Neural progenitor cell (in vitro differentiated cells): Measurements from ENCODE around the gene PPM1H. TPM values are rescaled to one million over a fixed set of nuclear protein-coding genes. Genes with fewer than 3 reads are reported as not detected.

Source experiments
- DNase-seq: peaks from one replicate; pipeline ENCODE4 v3.0.0-alpha.2; 2016; ENCODE audit warnings: low spot score
- H2AFZ ChIP-seq: fragments of 200-600 bp; sonication (generic); replicated peaks from 2 replicates; pipeline ENCODE4 v1.6.1; 2016; ENCODE audit warnings: antibody characterized with exemption
- H3F3A ChIP-seq: fragments of 200-600 bp; sonication (generic); 2 replicates; pipeline ENCODE4 v1.6.1; 2016; ENCODE audit warnings: antibody characterized with exemption, low read depth
- H3K27ac ChIP-seq: fragments of 200-600 bp; sonication (generic); 2 replicates; pipeline ENCODE4 v1.5.1; 2016; ENCODE audit warnings: mild to moderate bottlenecking
- H3K27me3 ChIP-seq: fragments of 200-600 bp; sonication (generic); 2 replicates; pipeline ENCODE4 v1.6.1; 2016; ENCODE audit warnings: mild to moderate bottlenecking, moderate library complexity
- H3K36me3 ChIP-seq: fragments of 200-600 bp; sonication (generic); 2 replicates; pipeline ENCODE4 v1.5.1; 2016
- H3K4me1 ChIP-seq: fragments of 200-600 bp; sonication (generic); 2 replicates; pipeline ENCODE4 v1.6.1; 2016; ENCODE audit warnings: mixed run types
- H3K4me2 ChIP-seq: fragments of 200-600 bp; sonication (generic); 2 replicates; pipeline ENCODE4 v1.6.1; 2016
- H3K4me3 ChIP-seq: fragments of 200-600 bp; sonication (generic); 2 replicates; pipeline ENCODE4 v1.5.1; 2016
- H3K79me2 ChIP-seq: fragments of 200-600 bp; sonication (generic); 2 replicates; pipeline ENCODE4 v1.6.1; 2016; ENCODE audit warnings: low read depth
- H3K9ac ChIP-seq: fragments of 200-600 bp; sonication (generic); 2 replicates; pipeline ENCODE4 v1.6.1; 2016
- H3K9me3 ChIP-seq: fragments of 200-600 bp; sonication (generic); 2 replicates; pipeline ENCODE4 v1.5.1; 2016; ENCODE audit warnings: low read depth
- H4K20me1 ChIP-seq: fragments of 200-600 bp; sonication (generic); 2 replicates; pipeline ENCODE4 v1.6.1; 2016; ENCODE audit warnings: low read depth
- H3K27ac Mint-ChIP-seq: 3 replicates; pipeline ENCODE4 v1.8.0; 2021; ENCODE audit warnings: mixed read lengths
- H3K27me3 Mint-ChIP-seq: 2 replicates; pipeline ENCODE4 v1.8.0; 2022; ENCODE audit warnings: low read depth, mild to moderate bottlenecking, inconsistent platforms, moderate library complexity, mixed read lengths; ENCODE audit not compliant: insufficient read depth
- H3K36me3 Mint-ChIP-seq: 3 replicates; pipeline ENCODE4 v1.8.0; 2021; ENCODE audit warnings: mixed read lengths
- H3K4me1 Mint-ChIP-seq: 3 replicates; pipeline ENCODE4 v1.8.0; 2021; ENCODE audit warnings: mixed read lengths
- H3K4me3 Mint-ChIP-seq: 3 replicates; pipeline ENCODE4 v1.8.0; 2021; ENCODE audit warnings: mild to moderate bottlenecking, moderate library complexity, mixed read lengths
- H3K9me3 Mint-ChIP-seq: 3 replicates; pipeline ENCODE4 v1.8.0; 2020; ENCODE audit warnings: mixed read lengths
- CTCF ChIP-seq: fragments of 200-600 bp; sonication (generic); IDR thresholded peaks from 2 replicates; pipeline ENCODE4 v1.5.1; 2017; ENCODE audit warnings: antibody characterized with exemption, mild to moderate bottlenecking
- EZH2 ChIP-seq: fragments of 200-600 bp; sonication (generic); IDR thresholded peaks from 2 replicates; pipeline ENCODE4 v1.6.1; 2017; ENCODE audit warnings: antibody characterized with exemption, mild to moderate bottlenecking, moderate library complexity
- EZH2phosphoT487 ChIP-seq: fragments of 200-600 bp; sonication (generic); IDR thresholded peaks from 2 replicates; pipeline ENCODE4 v1.6.1; 2017; ENCODE audit warnings: antibody characterized with exemption
- total RNA-seq: library from RNA; depleted of rRNA; stranded (reverse); fragments of >200 nt; gene quantifications from 2 replicates; pipeline ENCODE4 v1.2.3, GENCODE V29; 2015; ENCODE audit warnings: low replicate concordance

The PPM1H gene
- total RNA-seq, 1 donor from 2014 or later = 4.6 TPM

DNA sequence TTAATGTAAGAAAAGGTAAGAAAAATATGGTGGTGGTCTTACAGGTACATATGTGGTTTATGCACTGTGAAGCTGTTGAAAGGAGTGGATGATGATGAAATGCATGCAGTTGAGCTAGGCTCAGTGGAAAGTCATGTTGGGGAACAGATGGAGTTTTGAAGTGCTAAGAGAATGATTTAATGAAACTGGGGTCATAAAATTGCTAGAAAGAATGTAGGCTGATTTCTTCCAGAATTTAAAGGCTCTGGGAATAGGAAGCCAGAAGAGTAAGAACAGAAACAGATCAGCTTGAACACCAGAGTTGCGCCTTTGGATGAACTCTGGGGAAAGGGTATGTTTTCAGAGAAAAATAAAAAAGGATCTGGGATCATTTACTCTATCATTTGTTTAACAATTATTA, 321.9 kb downstream of the PPM1H start:
- no peaks in the 10 kb centered on the region for H3K9me3 ChIP-seq
- peaks cover 49% of the 10 kb centered on the region for H3K79me2 ChIP-seq
- H4K20me1 ChIP-seq = no peaks in the 10 kb centered on the region
- no peak overlapping the region for H2AFZ ChIP-seq
- peaks cover 2% of the 10 kb centered on the region for H3K36me3 ChIP-seq
- peaks cover 37% of the 10 kb centered on the region for H3K36me3 Mint-ChIP-seq
- no peak overlapping the region for H3K4me3 ChIP-seq
- peaks cover 8% of the 10 kb centered on the region for H3K4me1 Mint-ChIP-seq
- no peak overlapping the region for H3K9ac ChIP-seq
- H3K27ac Mint-ChIP-seq = no peak overlapping the region
- peaks cover 5% of the 10 kb centered on the region for H3K9me3 Mint-ChIP-seq
- no peak overlapping the region for H3K4me3 Mint-ChIP-seq
- DNase-seq = no peak
- H3K4me1 ChIP-seq = no peaks in the 10 kb centered on the region
- peaks cover 22% of the 10 kb centered on the region for H3F3A ChIP-seq
- H3K27ac ChIP-seq = no peak overlapping the region
- no peaks in the 10 kb centered on the region for H3K27me3 Mint-ChIP-seq
- H3K4me2 ChIP-seq = no peak overlapping the region
- H3K27me3 ChIP-seq = no peaks in the 10 kb centered on the region
- TF ChIP-seq EZH2phosphoT487 (no peak), EZH2 (no peak), CTCF (no peak)

DNA sequence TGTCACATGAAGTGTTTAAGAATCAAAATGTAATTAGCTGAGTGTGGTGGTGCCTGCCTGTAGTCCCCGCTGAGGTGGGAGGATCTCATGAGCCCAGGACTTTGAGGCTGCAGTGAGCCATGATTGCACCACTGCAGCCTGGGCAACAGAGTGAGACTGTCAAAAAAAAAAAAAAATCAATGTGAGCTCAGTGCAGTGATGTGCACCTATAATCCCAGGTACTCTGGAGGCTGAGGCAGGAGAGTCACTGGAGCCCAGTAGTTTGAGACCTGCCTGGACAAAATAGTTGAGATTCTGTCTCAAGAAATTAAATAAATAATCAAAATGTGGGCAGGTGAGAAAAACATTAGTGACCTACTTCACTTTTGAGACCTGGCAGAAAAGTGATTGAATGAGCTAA, 328.3 kb downstream of the PPM1H start:
- Histone ChIP-seq H3K27ac (no peak overlapping the region), H4K20me1 (peaks cover 34% of the 10 kb centered on the region), H3K4me1 (peaks cover 31% of the 10 kb centered on the region), H3K36me3 (peaks cover 17% of the 10 kb centered on the region), H3F3A (peaks cover 63% of the 10 kb centered on the region), H3K9ac (no peak overlapping the region), H3K27me3 (no peaks in the 10 kb centered on the region), H3K9me3 (no peaks in the 10 kb centered on the region), H2AFZ (no peak overlapping the region), H3K4me2 (peak overlapping the region; percentile 97), H3K4me3 (no peak overlapping the region), H3K79me2 (peaks cover 85% of the 10 kb centered on the region)
- DNase-seq = no peak
- peaks cover 45% of the 10 kb centered on the region for H3K36me3 Mint-ChIP-seq
- no peak overlapping the region for H3K27ac Mint-ChIP-seq
- H3K4me3 Mint-ChIP-seq = peak overlapping the region; percentile 42
- peaks cover 7% of the 10 kb centered on the region for H3K9me3 Mint-ChIP-seq
- H3K27me3 Mint-ChIP-seq = peaks cover 3% of the 10 kb centered on the region
- TF ChIP-seq EZH2phosphoT487 = no peak
- TF ChIP-seq CTCF = no peak
- TF ChIP-seq EZH2 = no peak
- peaks cover 25% of the 10 kb centered on the region for H3K4me1 Mint-ChIP-seq

GRCh38 chr12:62605981-62606380, 329.0 kb downstream of the PPM1H start:
- no peak overlapping the region for H3K9ac ChIP-seq
- H3K9me3 Mint-ChIP-seq = peaks cover 7% of the 10 kb centered on the region
- H3K9me3 ChIP-seq = no peaks in the 10 kb centered on the region
- no peak overlapping the region for H3K27ac Mint-ChIP-seq
- no peak for TF ChIP-seq EZH2
- no peak for TF ChIP-seq EZH2phosphoT487
- no peak for TF ChIP-seq CTCF
- peaks cover 30% of the 10 kb centered on the region for H3K4me1 Mint-ChIP-seq
- no peaks in the 10 kb centered on the region for H3K27me3 ChIP-seq
- peaks cover 33% of the 10 kb centered on the region for H3K4me1 ChIP-seq
- no peak overlapping the region for H2AFZ ChIP-seq
- H3K27ac ChIP-seq = no peak overlapping the region
- H3K27me3 Mint-ChIP-seq = peaks cover 5% of the 10 kb centered on the region
- H3K4me3 ChIP-seq = peak overlapping the region; percentile 79
- H3K4me2 ChIP-seq = peak overlapping the region; percentile 97
- H3K4me3 Mint-ChIP-seq = peak overlapping the region; percentile 94
- peaks cover 34% of the 10 kb centered on the region for H4K20me1 ChIP-seq
- H3F3A ChIP-seq = peaks cover 66% of the 10 kb centered on the region
- peaks cover 78% of the 10 kb centered on the region for H3K79me2 ChIP-seq
- peak; percentile 40 for DNase-seq
- H3K36me3 ChIP-seq = peaks cover 17% of the 10 kb centered on the region
- H3K36me3 Mint-ChIP-seq = peaks cover 45% of the 10 kb centered on the region
